Cardiac septum (tissue), 1 donor: ENCODE data around the gene KANK4. TPM values are rescaled to one million over a fixed set of nuclear protein-coding genes. Genes with fewer than 3 reads are reported as not detected.
"Not testable (repeated sequence)": the region's sequence is repeated elsewhere in the genome, so short reads cannot be mapped to it uniquely, and the experiment has no call there.

Experiments
- DNase-seq: peaks from one replicate; pipeline ENCODE4 v3.0.0-alpha.2; 2020; ENCODE audit warnings: low spot score
- intact Hi-C: fragments of 100-400 bp; cut with DNase I; formaldehyde crosslinking; loops from one replicate; pipeline ENCODE4 v1.14.0; 2022
- total RNA-seq: library from RNA; stranded (reverse); fragmentation: NEBNext Ultra II Directional; extraction: Animal tissue kit (Norgen Biotek cat#: 25700); gene quantifications from one replicate; pipeline ENCODE4 v1.2.1, GENCODE V29; 2021
- donor health status: DM: no; HTN: no; CAD: no.

Gene KANK4
- total RNA-seq, 1 donor from 2014 or later, result 0.16 TPM

GRCh38 chr1:62221171-62221570 lies 98.1 kb downstream of the KANK4 start:
- intact Hi-C loops, result no loop called here
- no peak for DNase-seq

GRCh38 chr1:62220456-62220855 lies 98.8 kb downstream of the KANK4 start:
- DNase-seq, result peak; percentile 15
- intact Hi-C loops, result not testable (repeated sequence)

GRCh38 chr1:62218604-62219003 lies 100.6 kb downstream of the KANK4 start:
- intact Hi-C loops, result no loop called here
- DNase-seq, result no peak

GRCh38 chr1:62213075-62213914 lies 105.9 kb downstream of the KANK4 start:
- DNase-seq, result peak; percentile 39
- intact Hi-C loops, result no loop called here

- intact Hi-C loops, result no loop called here
- peak; percentile 15 for DNase-seq
These were observed 106.8 kb downstream of the KANK4 start for GRCh38 chr1:62212411-62212810.

GRCh38 chr1:62210960-62211359 lies 108.3 kb downstream of the KANK4 start:
- intact Hi-C loops, result no loop called here
- no peak for DNase-seq

GRCh38 chr1:62209931-62210595 lies 109.2 kb downstream of the KANK4 start:
- intact Hi-C loops, result no loop called here
- peak; percentile 10 for DNase-seq

GRCh38 chr1:62208970-62209369 lies 110.3 kb downstream of the KANK4 start:
- intact Hi-C loops, result no loop called here
- no peak for DNase-seq

- intact Hi-C loops, result no loop called here
- DNase-seq, result peak; percentile 46
These were observed 111.1 kb downstream of the KANK4 start for GRCh38 chr1:62208087-62208486.

- intact Hi-C loops, result no loop called here
- no peak for DNase-seq
These were observed 112.0 kb downstream of the KANK4 start for GRCh38 chr1:62207187-62207586.

- intact Hi-C loops, result no loop called here
- DNase-seq, result peak; percentile 22
These were observed 120.5 kb downstream of the KANK4 start for GRCh38 chr1:62198781-62199125.

- peak; percentile 10 for DNase-seq
- intact Hi-C loops, result no loop called here
These were observed 121.0 kb downstream of the KANK4 start for GRCh38 chr1:62198069-62198780.

GRCh38 chr1:62196086-62196690 lies 123.0 kb downstream of the KANK4 start:
- peak; percentile 35 for DNase-seq
- intact Hi-C loops, result no loop called here

- peak; percentile 65 for DNase-seq
- intact Hi-C loops, result no loop called here
These were observed 124.3 kb downstream of the KANK4 start, which contains the start of gene L1TD1 for GRCh38 chr1:62194651-62195544. Gene L1TD1, plus strand, starts transcription at chr1:62194849. Its CDS starts 11,780 bp downstream, at chr1:62206629.

GRCh38 chr1:62188111-62188510 lies 131.1 kb downstream of the KANK4 start:
- peak; percentile 59 for DNase-seq
- intact Hi-C loops, result no loop called here

- intact Hi-C loops, result no loop called here
- DNase-seq, result peak; percentile 22
These were observed 131.7 kb downstream of the KANK4 start for GRCh38 chr1:62187548-62187947.
